ENCODE results near the gene ELP5.
A peak's percentile ranks its signal among the peaks of the same experiment; 100 is the strongest.

DNA sequence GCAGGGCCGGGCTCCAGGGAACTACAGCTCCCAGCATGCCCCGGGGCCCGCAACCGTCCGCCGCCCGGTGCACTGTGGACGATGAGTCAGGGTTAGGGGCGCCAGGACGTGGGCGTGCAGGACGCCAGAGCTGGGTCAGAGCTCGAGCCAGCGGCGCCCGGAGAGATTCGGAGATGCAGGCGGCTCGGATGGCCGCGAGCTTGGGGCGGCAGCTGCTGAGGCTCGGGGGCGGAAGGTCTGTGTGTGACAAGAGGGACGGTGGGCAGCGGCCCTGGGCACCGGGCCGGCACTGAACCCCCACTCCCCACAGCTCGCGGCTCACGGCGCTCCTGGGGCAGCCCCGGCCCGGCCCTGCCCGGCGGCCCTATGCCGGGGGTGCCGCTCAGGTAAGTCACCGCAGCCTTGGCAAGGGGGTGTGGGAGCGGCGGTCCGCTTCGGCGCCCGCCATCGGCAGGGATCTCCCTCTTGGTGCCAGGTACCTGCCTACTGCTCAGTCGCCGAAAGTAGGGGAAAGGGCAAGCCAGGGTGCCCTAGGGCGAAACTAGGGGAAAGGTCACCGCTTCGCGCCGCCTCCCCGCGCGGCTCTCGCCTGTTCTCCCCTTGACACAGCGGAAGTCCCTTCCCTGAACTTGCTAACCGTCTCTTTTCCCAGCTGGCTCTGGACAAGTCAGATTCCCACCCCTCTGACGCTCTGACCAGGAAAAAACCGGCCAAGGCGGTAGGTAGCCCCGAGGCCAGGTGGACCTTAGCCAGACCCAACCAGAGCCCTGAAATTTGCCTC is 32.0 kb upstream of the ELP5 start, which contains the start of the genes ACADVL and DLG4:
- TF ChIP-seq CTCF (IDR thresholded peaks at IDR 0.05) (no peak), EP300 (IDR thresholded peaks at IDR 0.05) (peak in 1 of 4 donors; percentile 22)
